ENCODE data around the gene CARD19.

The CARD19 gene

DNA sequence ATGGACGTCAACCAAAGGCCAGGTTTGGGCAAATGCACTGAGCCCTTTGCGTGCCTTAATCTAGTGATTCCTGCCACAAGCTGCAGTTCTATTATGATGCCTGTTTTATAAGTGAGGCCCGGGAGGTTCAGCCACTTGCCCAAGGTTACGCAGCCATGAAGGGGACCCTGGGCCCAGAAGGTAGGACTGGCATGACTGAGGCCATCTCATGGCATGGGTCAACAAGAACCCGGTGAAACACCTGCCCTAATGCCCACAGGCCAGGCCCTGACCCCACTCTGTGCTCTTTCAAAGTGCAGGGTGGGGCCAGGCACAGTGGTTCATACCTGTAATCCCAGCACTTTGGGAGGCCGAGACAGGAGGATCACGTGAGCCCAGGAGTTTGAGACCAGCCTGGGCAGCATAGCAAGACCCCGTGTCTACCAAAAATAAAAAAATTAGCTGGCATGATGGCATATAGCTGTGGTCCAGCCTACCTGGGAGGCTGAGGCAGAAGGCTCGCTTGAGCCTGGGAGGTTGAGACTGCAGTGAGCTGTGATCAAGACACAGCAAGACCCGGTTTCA lies 29.4 kb downstream of the CARD19 start:
- TF ChIP-seq TCF4 (CRISPR knock-in tag; IDR thresholded peaks at IDR 0.05; ENCODE audit: borderline replicate concordance) = no peak
- no peak for TF ChIP-seq SNAI2 (CRISPR knock-in tag; IDR thresholded peaks at IDR 0.05)
- TF ChIP-seq ZNF565 (CRISPR knock-in tag; conservative IDR thresholded peaks at IDR 0.05; ENCODE audit: low read depth) = no peak
- TF ChIP-seq, protein P1, sequence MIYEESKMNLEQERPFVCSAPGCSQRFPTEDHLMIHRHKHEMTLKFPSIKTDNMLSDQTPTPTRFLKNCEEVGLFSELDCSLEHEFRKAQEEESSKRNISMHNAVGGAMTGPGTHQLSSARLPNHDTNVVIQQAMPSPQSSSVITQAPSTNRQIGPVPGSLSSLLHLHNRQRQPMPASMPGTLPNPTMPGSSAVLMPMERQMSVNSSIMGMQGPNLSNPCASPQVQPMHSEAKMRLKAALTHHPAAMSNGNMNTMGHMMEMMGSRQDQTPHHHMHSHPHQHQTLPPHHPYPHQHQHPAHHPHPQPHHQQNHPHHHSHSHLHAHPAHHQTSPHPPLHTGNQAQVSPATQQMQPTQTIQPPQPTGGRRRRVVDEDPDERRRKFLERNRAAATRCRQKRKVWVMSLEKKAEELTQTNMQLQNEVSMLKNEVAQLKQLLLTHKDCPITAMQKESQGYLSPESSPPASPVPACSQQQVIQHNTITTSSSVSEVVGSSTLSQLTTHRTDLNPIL (CRISPR knock-in tag; IDR thresholded peaks at IDR 0.05; ENCODE audit: low read depth) = no peak
- no peak for TF ChIP-seq CSDC2 (CRISPR knock-in tag; IDR thresholded peaks at IDR 0.05)
- no peak for TF ChIP-seq ZC3H10 (CRISPR knock-in tag; IDR thresholded peaks at IDR 0.05)
- no peak for TF ChIP-seq CSRNP3 (CRISPR knock-in tag; IDR thresholded peaks at IDR 0.05)
- no peak for TF ChIP-seq ZFP3 (CRISPR knock-in tag; IDR thresholded peaks at IDR 0.05)
- no peak for TF ChIP-seq GLIS3 (CRISPR knock-in tag; IDR thresholded peaks at IDR 0.05)
- TF ChIP-seq, protein P2, sequence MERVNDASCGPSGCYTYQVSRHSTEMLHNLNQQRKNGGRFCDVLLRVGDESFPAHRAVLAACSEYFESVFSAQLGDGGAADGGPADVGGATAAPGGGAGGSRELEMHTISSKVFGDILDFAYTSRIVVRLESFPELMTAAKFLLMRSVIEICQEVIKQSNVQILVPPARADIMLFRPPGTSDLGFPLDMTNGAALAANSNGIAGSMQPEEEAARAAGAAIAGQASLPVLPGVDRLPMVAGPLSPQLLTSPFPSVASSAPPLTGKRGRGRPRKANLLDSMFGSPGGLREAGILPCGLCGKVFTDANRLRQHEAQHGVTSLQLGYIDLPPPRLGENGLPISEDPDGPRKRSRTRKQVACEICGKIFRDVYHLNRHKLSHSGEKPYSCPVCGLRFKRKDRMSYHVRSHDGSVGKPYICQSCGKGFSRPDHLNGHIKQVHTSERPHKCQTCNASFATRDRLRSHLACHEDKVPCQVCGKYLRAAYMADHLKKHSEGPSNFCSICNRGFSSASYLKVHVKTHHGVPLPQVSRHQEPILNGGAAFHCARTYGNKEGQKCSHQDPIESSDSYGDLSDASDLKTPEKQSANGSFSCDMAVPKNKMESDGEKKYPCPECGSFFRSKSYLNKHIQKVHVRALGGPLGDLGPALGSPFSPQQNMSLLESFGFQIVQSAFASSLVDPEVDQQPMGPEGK (CRISPR knock-in tag; IDR thresholded peaks at IDR 0.05; ENCODE audit: borderline replicate concordance) = no peak
- no peak for TF ChIP-seq ZFP30 (CRISPR knock-in tag; IDR thresholded peaks at IDR 0.05)
- no peak for TF ChIP-seq ESRRG (CRISPR knock-in tag; IDR thresholded peaks at IDR 0.05)
- TF ChIP-seq TOX (CRISPR knock-in tag; IDR thresholded peaks at IDR 0.05; ENCODE audit: borderline replicate concordance) = no peak
- TF ChIP-seq ARNTL (CRISPR knock-in tag; IDR thresholded peaks at IDR 0.05; ENCODE audit: borderline replicate concordance, low read depth) = no peak
- TF ChIP-seq ISL1 (CRISPR knock-in tag; IDR thresholded peaks at IDR 0.05) = no peak
- no peak for ATAC-seq

GRCh38 chr9:93126151-93126781 lies 30.2 kb downstream of the CARD19 start:
- no peak for ATAC-seq
- TF ChIP-seq ZC3H10 (CRISPR knock-in tag; IDR thresholded peaks at IDR 0.05) (no peak), GLIS3 (CRISPR knock-in tag; IDR thresholded peaks at IDR 0.05) (no peak), TOX (CRISPR knock-in tag; IDR thresholded peaks at IDR 0.05; ENCODE audit: borderline replicate concordance) (no peak)

DNA sequence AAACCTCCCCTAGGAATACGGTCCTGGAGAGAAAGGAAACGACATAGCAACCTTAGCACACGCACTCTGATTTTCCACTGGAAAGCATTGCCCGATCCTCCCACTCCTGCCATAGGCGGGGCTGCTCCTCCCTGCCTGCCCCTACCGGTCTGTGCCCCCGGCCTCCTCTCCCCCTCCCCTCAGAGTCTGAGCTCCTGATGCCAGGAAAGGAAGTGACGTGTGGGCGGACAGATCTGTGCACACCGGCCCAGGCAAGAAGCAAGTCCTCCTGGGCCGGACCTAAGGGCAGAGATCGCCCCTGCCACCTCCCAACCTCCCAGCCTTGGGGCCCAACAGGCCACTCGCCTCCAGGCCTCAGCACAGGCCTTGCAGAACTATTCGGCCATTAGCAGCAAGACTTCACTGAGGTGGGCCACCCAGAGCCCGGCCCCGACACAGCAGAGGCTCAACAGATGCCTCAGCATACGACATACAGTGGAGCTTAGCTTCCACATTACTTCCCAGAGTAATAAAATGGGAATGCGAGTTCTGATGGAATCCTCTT lies 30.9 kb downstream of the CARD19 start:
- TF ChIP-seq CSDC2 (CRISPR knock-in tag; IDR thresholded peaks at IDR 0.05) = no peak
- TF ChIP-seq, protein P2 (CRISPR knock-in tag; IDR thresholded peaks at IDR 0.05; ENCODE audit: borderline replicate concordance) = no peak
- TF ChIP-seq ZNF70 (CRISPR knock-in tag; IDR thresholded peaks at IDR 0.05) = no peak
- no peak for TF ChIP-seq TCF4 (CRISPR knock-in tag; IDR thresholded peaks at IDR 0.05; ENCODE audit: borderline replicate concordance)
- no peak for TF ChIP-seq ZNF565 (CRISPR knock-in tag; conservative IDR thresholded peaks at IDR 0.05; ENCODE audit: low read depth)
- TF ChIP-seq SNAI2 (CRISPR knock-in tag; IDR thresholded peaks at IDR 0.05) = no peak
- TF ChIP-seq PPARA (CRISPR knock-in tag; IDR thresholded peaks at IDR 0.05; ENCODE audit: borderline replicate concordance) = no peak
- no peak for TF ChIP-seq TOX (CRISPR knock-in tag; IDR thresholded peaks at IDR 0.05; ENCODE audit: borderline replicate concordance)
- no peak for TF ChIP-seq ISL1 (CRISPR knock-in tag; IDR thresholded peaks at IDR 0.05)
- no peak for TF ChIP-seq BACH2 (CRISPR knock-in tag; IDR thresholded peaks at IDR 0.05; ENCODE audit: borderline replicate concordance)
- no peak for TF ChIP-seq ZNF8 (CRISPR knock-in tag; IDR thresholded peaks at IDR 0.05)
- TF ChIP-seq OSR1 (CRISPR knock-in tag; IDR thresholded peaks at IDR 0.05) = no peak
- TF ChIP-seq GLIS3 (CRISPR knock-in tag; IDR thresholded peaks at IDR 0.05) = no peak
- no peak for TF ChIP-seq ZFP30 (CRISPR knock-in tag; IDR thresholded peaks at IDR 0.05)
- TF ChIP-seq ESRRG (CRISPR knock-in tag; IDR thresholded peaks at IDR 0.05) = no peak
- ATAC-seq = no peak; the same call in 2 of the 3 replicates

All from SK-N-SH treated with all-trans-retinoic acid at 6 μM for 48 hours (cell line).